Fibroblast of lung (primary cell): ENCODE results near the gene PALMD. TPM values are rescaled to one million over a fixed set of nuclear protein-coding genes. Genes with fewer than 3 reads are reported as not detected.
A peak's percentile ranks its signal among the peaks of the same experiment; 100 is the strongest.

Source experiments
- DNase-seq, 2 donors: peaks; one replicate each; pipeline versions ENCODE4 v3.0.0 to v3.0.0-alpha.2; 2010; ENCODE audit warnings: low read depth in 2 of 2
- H2AFZ ChIP-seq: 2 replicates; pipeline ENCODE4 v1.5.1; 2012; ENCODE audit warnings: low read length, control low read depth, inconsistent platforms
- H3K27ac ChIP-seq: 2 replicates; pipeline ENCODE4 v1.5.1; 2011; ENCODE audit warnings: low read length, control low read depth; ENCODE audit not compliant: insufficient read depth
- H3K27me3 ChIP-seq: 2 replicates; pipeline ENCODE4 v1.5.1; 2011; ENCODE audit warnings: mild to moderate bottlenecking, low read length; ENCODE audit not compliant: control insufficient read depth, insufficient read depth
- H3K36me3 ChIP-seq: 2 replicates; pipeline ENCODE4 v1.5.1; 2011; ENCODE audit warnings: low read length; ENCODE audit not compliant: control insufficient read depth, insufficient read depth
- H3K4me1 ChIP-seq: 2 replicates; pipeline ENCODE4 v1.5.1; 2011; ENCODE audit warnings: low read length; ENCODE audit not compliant: control insufficient read depth, insufficient read depth; ENCODE audit errors: extremely low read depth
- H3K4me2 ChIP-seq: 2 replicates; pipeline ENCODE4 v1.5.1; 2011; ENCODE audit warnings: low read length, control low read depth; ENCODE audit not compliant: insufficient read depth; ENCODE audit errors: extremely low read depth
- H3K4me3 ChIP-seq, 4 experiments: fragments of 200-600 bp in 1 of 4; sonication (generic) in 1 of 4; replicated peaks in 1 of 4; 2 replicates each; pipeline ENCODE4 v1.5.1; 2011 to 2016; ENCODE audit warnings: low read length in 4 of 4, low read depth in 3 of 4, mild to moderate bottlenecking in 3 of 4, control low read depth in 2 of 4, inconsistent platforms in 1 of 4, mixed read lengths in 1 of 4; ENCODE audit not compliant: insufficient read depth in 1 of 4; ENCODE audit errors: control extremely low read depth in 1 of 4
- H3K79me2 ChIP-seq: 2 replicates; pipeline ENCODE4 v1.5.1; 2012; ENCODE audit warnings: mild to moderate bottlenecking, low read length, inconsistent platforms; ENCODE audit not compliant: control insufficient read depth, insufficient read depth
- H3K9ac ChIP-seq: 2 replicates; pipeline ENCODE4 v1.5.1; 2011; ENCODE audit warnings: mild to moderate bottlenecking, low read length, control low read depth; ENCODE audit not compliant: insufficient read depth
- H3K9me3 ChIP-seq: 2 replicates; pipeline ENCODE4 v1.5.1; 2012; ENCODE audit warnings: low read depth, low read length; ENCODE audit not compliant: control insufficient read depth, insufficient read depth
- H4K20me1 ChIP-seq: 2 replicates; pipeline ENCODE4 v1.5.1; 2011; ENCODE audit warnings: low read length; ENCODE audit not compliant: control insufficient read depth, insufficient read depth; ENCODE audit errors: extremely low read depth
- CTCF ChIP-seq, 2 donors: IDR thresholded peaks in 1 of 2; conservative IDR thresholded peaks in 1 of 2; 1 replicate in 1 of 2; 2 replicates in 1 of 2; pipeline ENCODE4 v1.5.1; 2011 to 2012; ENCODE audit warnings: low read length in 2 of 2, control low read depth in 1 of 2, inconsistent platforms in 1 of 2, low read depth in 1 of 2, mild to moderate bottlenecking in 1 of 2
- EZH2 ChIP-seq: IDR thresholded peaks from 2 replicates; pipeline ENCODE4 v1.5.1; 2012; ENCODE audit warnings: low read length, control low read depth, mild to moderate bottlenecking; ENCODE audit errors: missing control alignments
- polyA plus RNA-seq, 2 donors: library from polyadenylated mRNA; depleted of rRNA in 1 of 2; stranded (reverse) in 1 of 2; unstranded in 1 of 2; fragments of >200 nt; gene quantifications; 2 replicates each; pipeline ENCODE4 v1.2.1, GENCODE V29; 2011 to 2012; ENCODE audit warnings: missing spikeins in 1 of 2
- total RNA-seq: library from RNA; depleted of rRNA; stranded (reverse); fragments of >200 nt; gene quantifications from 2 replicates; pipeline ENCODE4 v1.2.1, GENCODE V29; 2014

Gene PALMD
- total and polyA plus RNA-seq, 2 donors (not counting 1 experiment from before 2014, with no cell fraction given), result 1.5 to 31.0 TPM

GRCh38 chr1:99691175-99691574 lies 45.3 kb downstream of the PALMD start:
- Histone ChIP-seq H3K9me3 (no peaks in the 10 kb centered on the region), H3K4me3 (no peak overlapping the region), H3K4me1 (no peaks in the 10 kb centered on the region), H3K27ac (no peak overlapping the region), H3K36me3 (no peaks in the 10 kb centered on the region), H4K20me1 (no peaks in the 10 kb centered on the region), H3K27me3 (no peaks in the 10 kb centered on the region), H2AFZ (no peak overlapping the region), H3K9ac (no peak overlapping the region), H3K79me2 (no peaks in the 10 kb centered on the region), H3K4me2 (no peak overlapping the region)
- TF ChIP-seq EZH2, result no peak
- TF ChIP-seq CTCF (conservative IDR thresholded peaks at IDR 0.05 in 1 of 2, IDR thresholded peaks at IDR 0.05 in 1 of 2; ENCODE audit: low read depth in 1 of 2, low read length in 2 of 2), result no peak
- DNase-seq, result peak in 1 of 2 donors; percentile 23

GRCh38 chr1:99696616-99697015 lies 50.7 kb downstream of the PALMD start:
- Histone ChIP-seq H3K4me2 (no peak overlapping the region), H3K9ac (no peak overlapping the region), H3K27ac (no peak overlapping the region), H3K36me3 (no peaks in the 10 kb centered on the region), H2AFZ (no peak overlapping the region), H3K79me2 (no peaks in the 10 kb centered on the region), H3K4me1 (no peaks in the 10 kb centered on the region), H3K4me3 (no peak overlapping the region), H3K9me3 (no peaks in the 10 kb centered on the region), H3K27me3 (no peaks in the 10 kb centered on the region), H4K20me1 (no peaks in the 10 kb centered on the region)
- TF ChIP-seq EZH2 (no peak), CTCF (conservative IDR thresholded peaks at IDR 0.05 in 1 of 2, IDR thresholded peaks at IDR 0.05 in 1 of 2; ENCODE audit: low read depth in 1 of 2, low read length in 2 of 2) (no peak)
- no peak for DNase-seq

- Histone ChIP-seq H3K27me3 (no peaks in the 10 kb centered on the region), H4K20me1 (no peaks in the 10 kb centered on the region), H3K9ac (no peak overlapping the region)
These were observed 51.7 kb downstream of the PALMD start for GRCh38 chr1:99697580-99697979.

More at GRCh38 chr1:99697580-99697979, 51.7 kb downstream of the PALMD start:
- H3K4me3 ChIP-seq, result no peak overlapping the region
- H3K79me2 ChIP-seq, result no peaks in the 10 kb centered on the region
- H3K4me2 ChIP-seq, result no peak overlapping the region
- no peaks in the 10 kb centered on the region for H3K9me3 ChIP-seq
- no peaks in the 10 kb centered on the region for H3K36me3 ChIP-seq
- no peak for TF ChIP-seq CTCF (conservative IDR thresholded peaks at IDR 0.05 in 1 of 2, IDR thresholded peaks at IDR 0.05 in 1 of 2; ENCODE audit: low read depth in 1 of 2, low read length in 2 of 2)
- no peaks in the 10 kb centered on the region for H3K4me1 ChIP-seq
- no peak overlapping the region for H2AFZ ChIP-seq
- H3K27ac ChIP-seq, result no peak overlapping the region
- no peak for DNase-seq
